ENCODE results near the gene CCDC50.

Gene CCDC50

GRCh38 chr3:191298846-191299245 lies 30.3 kb upstream of the CCDC50 start:
- no peaks in the 10 kb centered on the region for H3K36me3 ChIP-seq (ENCODE audit: control insufficient read depth, insufficient read depth, low read length)
- H3K4me3 ChIP-seq (ENCODE audit: extremely low read depth, insufficient read depth, low read length, poor library complexity, severe bottlenecking), result no peak overlapping the region
- no peaks in the 10 kb centered on the region for H3K9me3 ChIP-seq (ENCODE audit: control insufficient read depth, low read length)
- no peak overlapping the region for H3K27ac ChIP-seq (ENCODE audit: low read depth, low read length, severe bottlenecking)
- H3K4me1 ChIP-seq (ENCODE audit: control insufficient read depth, insufficient read depth, low read length, poor library complexity, severe bottlenecking), result peaks cover 4% of the 10 kb centered on the region

- H3K27ac ChIP-seq (ENCODE audit: low read depth, low read length, severe bottlenecking), result no peak overlapping the region
- H3K36me3 ChIP-seq (ENCODE audit: control insufficient read depth, insufficient read depth, low read length), result no peaks in the 10 kb centered on the region
- peaks cover 4% of the 10 kb centered on the region for H3K4me1 ChIP-seq (ENCODE audit: control insufficient read depth, insufficient read depth, low read length, poor library complexity, severe bottlenecking)
- no peaks in the 10 kb centered on the region for H3K9me3 ChIP-seq (ENCODE audit: control insufficient read depth, low read length)
- WGBS, 2 experiments (ENCODE audit: insufficient coverage in 2 of 2), result no CpG with 5 or more reads among the region's 1 CpG
- no peak overlapping the region for H3K4me3 ChIP-seq (ENCODE audit: extremely low read depth, insufficient read depth, low read length, poor library complexity, severe bottlenecking)
Measured at GRCh38 chr3:191300422-191300821, 28.8 kb upstream of the CCDC50 start.

GRCh38 chr3:191301017-191301416 lies 28.2 kb upstream of the CCDC50 start:
- no peaks in the 10 kb centered on the region for H3K9me3 ChIP-seq (ENCODE audit: control insufficient read depth, low read length)
- WGBS, 2 experiments (ENCODE audit: insufficient coverage in 2 of 2), result 100% methylated on average over 1 of the region's 1 CpG; no CpG with 5 or more reads in 1 of the 2 experiments
- H3K4me3 ChIP-seq (ENCODE audit: extremely low read depth, insufficient read depth, low read length, poor library complexity, severe bottlenecking), result no peak overlapping the region
- H3K36me3 ChIP-seq (ENCODE audit: control insufficient read depth, insufficient read depth, low read length), result no peaks in the 10 kb centered on the region
- no peak overlapping the region for H3K27ac ChIP-seq (ENCODE audit: low read depth, low read length, severe bottlenecking)
- peaks cover 4% of the 10 kb centered on the region for H3K4me1 ChIP-seq (ENCODE audit: control insufficient read depth, insufficient read depth, low read length, poor library complexity, severe bottlenecking)

GRCh38 chr3:191301782-191302411 lies 27.3 kb upstream of the CCDC50 start:
- H3K4me1 ChIP-seq (ENCODE audit: control insufficient read depth, insufficient read depth, low read length, poor library complexity, severe bottlenecking), result peaks cover 4% of the 10 kb centered on the region
- H3K4me3 ChIP-seq (ENCODE audit: extremely low read depth, insufficient read depth, low read length, poor library complexity, severe bottlenecking), result no peak overlapping the region
- WGBS, 2 experiments (ENCODE audit: insufficient coverage in 2 of 2), result 40% methylated on average over 2 of the region's 5 CpGs; no CpG with 5 or more reads in 1 of the 2 experiments
- no peaks in the 10 kb centered on the region for H3K9me3 ChIP-seq (ENCODE audit: control insufficient read depth, low read length)
- H3K27ac ChIP-seq (ENCODE audit: low read depth, low read length, severe bottlenecking), result no peak overlapping the region
- H3K36me3 ChIP-seq (ENCODE audit: control insufficient read depth, insufficient read depth, low read length), result no peaks in the 10 kb centered on the region

GRCh38 chr3:191302451-191302850 lies 26.7 kb upstream of the CCDC50 start:
- Histone ChIP-seq H3K4me1 (ENCODE audit: control insufficient read depth, insufficient read depth, low read length, poor library complexity, severe bottlenecking) (peaks cover 4% of the 10 kb centered on the region), H3K27ac (ENCODE audit: low read depth, low read length, severe bottlenecking) (no peak overlapping the region), H3K4me3 (ENCODE audit: extremely low read depth, insufficient read depth, low read length, poor library complexity, severe bottlenecking) (no peak overlapping the region), H3K9me3 (ENCODE audit: control insufficient read depth, low read length) (no peaks in the 10 kb centered on the region), H3K36me3 (ENCODE audit: control insufficient read depth, insufficient read depth, low read length) (no peaks in the 10 kb centered on the region)
- 83% methylated on average over 1 of the region's 2 CpGs; no CpG with 5 or more reads in 1 of the 2 experiments for WGBS, 2 experiments (ENCODE audit: insufficient coverage in 2 of 2)

GRCh38 chr3:191303596-191303995 lies 25.6 kb upstream of the CCDC50 start:
- Histone ChIP-seq H3K9me3 (ENCODE audit: control insufficient read depth, low read length) (no peaks in the 10 kb centered on the region), H3K27ac (ENCODE audit: low read depth, low read length, severe bottlenecking) (no peak overlapping the region), H3K4me3 (ENCODE audit: extremely low read depth, insufficient read depth, low read length, poor library complexity, severe bottlenecking) (no peak overlapping the region), H3K4me1 (ENCODE audit: control insufficient read depth, insufficient read depth, low read length, poor library complexity, severe bottlenecking) (peaks cover 4% of the 10 kb centered on the region), H3K36me3 (ENCODE audit: control insufficient read depth, insufficient read depth, low read length) (no peaks in the 10 kb centered on the region)
- 100% methylated on average over 2 to 3 of the region's 3 CpGs for WGBS, 2 experiments (ENCODE audit: insufficient coverage in 2 of 2)

GRCh38 chr3:191306428-191306827 lies 22.8 kb upstream of the CCDC50 start:
- Histone ChIP-seq H3K27ac (ENCODE audit: low read depth, low read length, severe bottlenecking) (no peak overlapping the region), H3K4me1 (ENCODE audit: control insufficient read depth, insufficient read depth, low read length, poor library complexity, severe bottlenecking) (peaks cover 4% of the 10 kb centered on the region), H3K9me3 (ENCODE audit: control insufficient read depth, low read length) (no peaks in the 10 kb centered on the region), H3K4me3 (ENCODE audit: extremely low read depth, insufficient read depth, low read length, poor library complexity, severe bottlenecking) (no peak overlapping the region), H3K36me3 (ENCODE audit: control insufficient read depth, insufficient read depth, low read length) (no peaks in the 10 kb centered on the region)
- WGBS, 2 experiments (ENCODE audit: insufficient coverage in 2 of 2), result 80 to 86% methylated on average over 1 to 3 of the region's 4 CpGs

GRCh38 chr3:191307341-191307740 lies 21.9 kb upstream of the CCDC50 start:
- Histone ChIP-seq H3K36me3 (ENCODE audit: control insufficient read depth, insufficient read depth, low read length) (no peaks in the 10 kb centered on the region), H3K4me3 (ENCODE audit: extremely low read depth, insufficient read depth, low read length, poor library complexity, severe bottlenecking) (no peak overlapping the region), H3K4me1 (ENCODE audit: control insufficient read depth, insufficient read depth, low read length, poor library complexity, severe bottlenecking) (no peaks in the 10 kb centered on the region), H3K9me3 (ENCODE audit: control insufficient read depth, low read length) (no peaks in the 10 kb centered on the region), H3K27ac (ENCODE audit: low read depth, low read length, severe bottlenecking) (no peak overlapping the region)
- 87 to 88% methylated on average over 4 of the region's 4 CpGs for WGBS, 2 experiments (ENCODE audit: insufficient coverage in 2 of 2)

GRCh38 chr3:191313296-191313695 lies 15.9 kb upstream of the CCDC50 start:
- Histone ChIP-seq H3K27ac (ENCODE audit: low read depth, low read length, severe bottlenecking) (no peak overlapping the region), H3K9me3 (ENCODE audit: control insufficient read depth, low read length) (no peaks in the 10 kb centered on the region), H3K4me1 (ENCODE audit: control insufficient read depth, insufficient read depth, low read length, poor library complexity, severe bottlenecking) (no peaks in the 10 kb centered on the region), H3K36me3 (ENCODE audit: control insufficient read depth, insufficient read depth, low read length) (no peaks in the 10 kb centered on the region), H3K4me3 (ENCODE audit: extremely low read depth, insufficient read depth, low read length, poor library complexity, severe bottlenecking) (no peak overlapping the region)
- WGBS, 2 experiments (ENCODE audit: insufficient coverage in 2 of 2), result no CpG with 5 or more reads among the region's 2 CpGs

- no peaks in the 10 kb centered on the region for H3K36me3 ChIP-seq (ENCODE audit: control insufficient read depth, insufficient read depth, low read length)
- no peak overlapping the region for H3K27ac ChIP-seq (ENCODE audit: low read depth, low read length, severe bottlenecking)
Measured at GRCh38 chr3:191314109-191314728, 15.0 kb upstream of the CCDC50 start.

GRCh38 chr3:191316876-191317603 lies 12.2 kb upstream of the CCDC50 start:
- Histone ChIP-seq H3K4me3 (ENCODE audit: extremely low read depth, insufficient read depth, low read length, poor library complexity, severe bottlenecking) (no peak overlapping the region), H3K9me3 (ENCODE audit: control insufficient read depth, low read length) (no peaks in the 10 kb centered on the region), H3K36me3 (ENCODE audit: control insufficient read depth, insufficient read depth, low read length) (no peaks in the 10 kb centered on the region), H3K4me1 (ENCODE audit: control insufficient read depth, insufficient read depth, low read length, poor library complexity, severe bottlenecking) (no peaks in the 10 kb centered on the region), H3K27ac (ENCODE audit: low read depth, low read length, severe bottlenecking) (no peak overlapping the region)
- 91 to 95% methylated on average over 26 to 35 of the region's 40 CpGs for WGBS, 2 experiments (ENCODE audit: insufficient coverage in 2 of 2)

More at GRCh38 chr3:191314109-191314728, 15.0 kb upstream of the CCDC50 start:
- 70 to 76% methylated on average over 4 of the region's 5 CpGs for WGBS, 2 experiments (ENCODE audit: insufficient coverage in 2 of 2)
- Histone ChIP-seq H3K4me1 (ENCODE audit: control insufficient read depth, insufficient read depth, low read length, poor library complexity, severe bottlenecking) (no peaks in the 10 kb centered on the region), H3K9me3 (ENCODE audit: control insufficient read depth, low read length) (no peaks in the 10 kb centered on the region), H3K4me3 (ENCODE audit: extremely low read depth, insufficient read depth, low read length, poor library complexity, severe bottlenecking) (no peak overlapping the region)
